Upper lobe of left lung (tissue), 4 donors: ENCODE measurements around the gene C3orf49.

ENCODE experiments used
- CTCF ChIP-seq, 6 experiments: fragments of 450-650 bp in 4 of 6; fragments of 200-600 bp in 2 of 6; sonication (generic) in 2 of 6; IDR thresholded peaks; one replicate each; pipeline ENCODE4 v1.5.1; 2016 to 2019; ENCODE audit warnings: antibody characterized with exemption in 6 of 6
- POLR2AphosphoS5 ChIP-seq, 2 donors: sonication (generic); formaldehyde crosslinking; IDR thresholded peaks; one replicate each; pipeline ENCODE4 v1.5.1; 2017; ENCODE audit warnings: antibody characterized with exemption in 2 of 2

- TF ChIP-seq CTCF (IDR thresholded peaks at IDR 0.05), result peak in 2 of 6 experiments; percentile 12 to 23
- TF ChIP-seq POLR2AphosphoS5 (IDR thresholded peaks at IDR 0.05), result no peak
Observed at GRCh38 chr3:63791974-63792373, 27.1 kb upstream of the C3orf49 start.
